Liver (tissue), 2 donors: ENCODE measurements around the gene MXD3.

Experiments
- CTCF ChIP-seq: fragments of 150-350 bp; IDR thresholded peaks from 2 replicates; pipeline ENCODE4 v1.5.1; 2017; ENCODE audit warnings: improper control_type of control experiment, low read depth, low read length; ENCODE audit not compliant: missing input control
- REST ChIP-seq: IDR thresholded peaks from 2 replicates; pipeline ENCODE4 v1.6.1; 2016; ENCODE audit warnings: antibody characterized with exemption, mild to moderate bottlenecking
- donor health status: healthy.

- no peak for TF ChIP-seq CTCF
- TF ChIP-seq REST = no peak
Observed at GRCh38 chr5:177300236-177300880, 11.3 kb downstream of the MXD3 start.
